Parathyroid adenoma (tissue), 2 donors: Measurements from ENCODE around the gene SLC22A31.

ENCODE experiments used
- H2AFZ ChIP-seq: fragments of 300-600 bp; sonication (generic); one replicate; pipeline ENCODE4 v1.7.0; 2017; ENCODE audit warnings: antibody characterized with exemption, mild to moderate bottlenecking
- H3K27ac ChIP-seq: fragments of 300-600 bp; sonication (generic); one replicate; pipeline ENCODE4 v1.7.0; 2017
- H3K27me3 ChIP-seq: fragments of 300-600 bp; sonication (generic); one replicate; pipeline ENCODE4 v1.7.0; 2017; ENCODE audit warnings: low read length; ENCODE audit not compliant: control insufficient read depth, insufficient read depth
- H3K36me3 ChIP-seq: fragments of 300-600 bp; sonication (generic); one replicate; pipeline ENCODE4 v1.7.0; 2017; ENCODE audit warnings: low read length; ENCODE audit not compliant: control insufficient read depth, insufficient read depth
- H3K4me1 ChIP-seq: fragments of 300-600 bp; sonication (generic); one replicate; pipeline ENCODE4 v1.7.0; 2017; ENCODE audit warnings: control low read depth
- H3K4me2 ChIP-seq: fragments of 300-600 bp; sonication (generic); one replicate; pipeline ENCODE4 v1.7.0; 2017; ENCODE audit warnings: low read length
- H3K4me3 ChIP-seq: fragments of 300-600 bp; sonication (generic); one replicate; pipeline ENCODE4 v1.7.0; 2017; ENCODE audit warnings: low read depth, low read length
- H3K79me2 ChIP-seq: fragments of 300-600 bp; sonication (generic); one replicate; pipeline ENCODE4 v1.7.0; 2017; ENCODE audit warnings: control low read depth
- H3K9ac ChIP-seq: fragments of 300-600 bp; sonication (generic); one replicate; pipeline ENCODE4 v1.7.0; 2017; ENCODE audit warnings: mild to moderate bottlenecking
- H3K9me3 ChIP-seq: fragments of 300-600 bp; sonication (generic); one replicate; pipeline ENCODE4 v1.7.0; 2017; ENCODE audit warnings: low read length; ENCODE audit not compliant: control insufficient read depth
- CTCF ChIP-seq: fragments of 300-600 bp; sonication (generic); IDR thresholded peaks from one replicate; pipeline ENCODE4 v1.7.0; 2017; ENCODE audit warnings: antibody characterized with exemption, mild to moderate bottlenecking
- donor health status: primary hyperparathyroidism.

SLC22A31 gene

GRCh38 chr16:89175280-89176146, 24.8 kb downstream of the SLC22A31 start:
- Histone ChIP-seq H2AFZ (no peak overlapping the region), H3K36me3 (no peaks in the 10 kb centered on the region), H3K4me1 (peaks cover 8% of the 10 kb centered on the region), H3K9me3 (no peaks in the 10 kb centered on the region), H3K9ac (no peak overlapping the region), H3K4me2 (no peak overlapping the region), H3K4me3 (no peak overlapping the region), H3K27ac (no peak overlapping the region), H3K27me3 (no peaks in the 10 kb centered on the region), H3K79me2 (no peaks in the 10 kb centered on the region)
- TF ChIP-seq CTCF = no peak

- Histone ChIP-seq H3K9me3 (no peaks in the 10 kb centered on the region), H2AFZ (no peak overlapping the region), H3K79me2 (no peaks in the 10 kb centered on the region), H3K36me3 (no peaks in the 10 kb centered on the region), H3K4me3 (no peak overlapping the region), H3K27ac (no peak overlapping the region), H3K4me2 (no peak overlapping the region), H3K9ac (no peak overlapping the region), H3K27me3 (no peaks in the 10 kb centered on the region), H3K4me1 (peaks cover 12% of the 10 kb centered on the region)
- no peak for TF ChIP-seq CTCF
Observed at GRCh38 chr16:89174877-89175276, 25.5 kb downstream of the SLC22A31 start.

GRCh38 chr16:89174055-89174827, 26.1 kb downstream of the SLC22A31 start:
- H3K36me3 ChIP-seq = no peaks in the 10 kb centered on the region
- no peak overlapping the region for H3K4me3 ChIP-seq
- no peaks in the 10 kb centered on the region for H3K9me3 ChIP-seq
- no peak overlapping the region for H3K9ac ChIP-seq
- no peaks in the 10 kb centered on the region for H3K27me3 ChIP-seq
- no peak overlapping the region for H3K4me2 ChIP-seq
- peaks cover 12% of the 10 kb centered on the region for H3K4me1 ChIP-seq
- no peaks in the 10 kb centered on the region for H3K79me2 ChIP-seq
- TF ChIP-seq CTCF = no peak
- H3K27ac ChIP-seq = no peak overlapping the region
- no peak overlapping the region for H2AFZ ChIP-seq

- no peak overlapping the region for H3K4me2 ChIP-seq
- no peak overlapping the region for H2AFZ ChIP-seq
- no peak overlapping the region for H3K27ac ChIP-seq
- H3K9ac ChIP-seq = no peak overlapping the region
- no peaks in the 10 kb centered on the region for H3K79me2 ChIP-seq
- H3K4me1 ChIP-seq = peaks cover 12% of the 10 kb centered on the region
- no peaks in the 10 kb centered on the region for H3K27me3 ChIP-seq
- no peak overlapping the region for H3K4me3 ChIP-seq
- H3K9me3 ChIP-seq = no peaks in the 10 kb centered on the region
- TF ChIP-seq CTCF = no peak
- no peaks in the 10 kb centered on the region for H3K36me3 ChIP-seq
Observed at GRCh38 chr16:89173174-89173921, 27.0 kb downstream of the SLC22A31 start.
